Coronary artery (tissue), 2 donors: ENCODE measurements around the gene GNAS-AS1.

Source experiments
- DNase-seq: peaks from one replicate; pipeline ENCODE4 v3.0.0-alpha.2; 2017; ENCODE audit warnings: low spot score
- H3K27ac ChIP-seq, 2 donors: fragments of 200-600 bp; sonication (generic); one replicate each; pipeline ENCODE4 v1.5.1; 2016 to 2019
- H3K4me3 ChIP-seq: fragments of 200-600 bp; sonication (generic); 2 replicates; pipeline ENCODE4 v1.5.1; 2016; ENCODE audit warnings: mild to moderate bottlenecking, moderate library complexity
- CTCF ChIP-seq: fragments of 200-600 bp; sonication (generic); IDR thresholded peaks from one replicate; pipeline ENCODE4 v1.5.1; 2019; ENCODE audit warnings: antibody characterized with exemption

GNAS-AS1 gene

GRCh38 chr20:58783511-58784011 is 67.1 kb downstream of the GNAS-AS1 start:
- Histone ChIP-seq H3K27ac (no peak overlapping the region), H3K4me3 (no peak overlapping the region)
- no peak for DNase-seq
- no peak for TF ChIP-seq CTCF

DNA sequence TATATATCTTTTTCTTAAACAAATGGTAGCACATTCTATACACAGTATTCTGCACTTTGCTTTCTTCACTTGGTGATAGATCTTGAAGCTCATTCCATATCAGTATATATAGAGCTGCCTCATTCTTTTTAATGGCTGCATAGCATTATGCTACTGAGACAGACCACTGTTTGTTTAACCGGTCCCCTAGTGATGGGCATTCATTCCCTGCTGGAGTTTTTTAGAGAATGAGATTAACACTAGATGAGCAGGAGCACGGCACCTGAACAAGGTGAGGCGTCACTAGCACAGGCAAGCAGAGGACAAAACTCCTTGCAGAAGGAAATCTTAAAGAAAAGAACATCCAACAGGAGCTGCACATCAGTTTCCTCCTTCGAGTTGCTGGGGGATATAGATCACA is 69.6 kb downstream of the GNAS-AS1 start:
- Histone ChIP-seq H3K27ac (no peak overlapping the region), H3K4me3 (no peak overlapping the region)
- no peak for TF ChIP-seq CTCF
- no peak for DNase-seq

GRCh38 chr20:58778760-58779159 is 71.9 kb downstream of the GNAS-AS1 start:
- Histone ChIP-seq H3K4me3 (no peak overlapping the region), H3K27ac (no peak overlapping the region)
- no peak for TF ChIP-seq CTCF
- DNase-seq, result no peak

DNA sequence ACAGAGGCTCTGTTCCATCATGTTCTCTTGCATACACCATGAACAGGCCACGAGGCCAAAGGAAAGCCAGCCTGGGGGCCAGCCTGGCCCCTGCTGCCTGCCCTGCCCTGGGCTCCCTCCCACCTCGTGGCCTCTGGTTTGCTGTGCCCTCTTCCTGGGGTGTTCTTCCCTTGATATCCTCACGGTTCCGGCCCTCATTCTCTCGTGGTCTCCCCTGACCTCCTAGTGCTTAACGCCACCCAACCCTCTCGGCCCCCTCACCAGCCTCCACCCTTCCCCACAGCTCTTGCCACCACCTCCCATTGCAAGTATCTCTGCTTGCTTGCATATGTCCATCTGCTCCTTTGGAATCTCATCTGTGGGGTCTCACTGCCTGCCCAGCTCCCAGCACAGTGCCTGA is 73.0 kb downstream of the GNAS-AS1 start:
- Histone ChIP-seq H3K4me3 (no peak overlapping the region), H3K27ac (no peak overlapping the region)
- no peak for DNase-seq
- no peak for TF ChIP-seq CTCF

DNA sequence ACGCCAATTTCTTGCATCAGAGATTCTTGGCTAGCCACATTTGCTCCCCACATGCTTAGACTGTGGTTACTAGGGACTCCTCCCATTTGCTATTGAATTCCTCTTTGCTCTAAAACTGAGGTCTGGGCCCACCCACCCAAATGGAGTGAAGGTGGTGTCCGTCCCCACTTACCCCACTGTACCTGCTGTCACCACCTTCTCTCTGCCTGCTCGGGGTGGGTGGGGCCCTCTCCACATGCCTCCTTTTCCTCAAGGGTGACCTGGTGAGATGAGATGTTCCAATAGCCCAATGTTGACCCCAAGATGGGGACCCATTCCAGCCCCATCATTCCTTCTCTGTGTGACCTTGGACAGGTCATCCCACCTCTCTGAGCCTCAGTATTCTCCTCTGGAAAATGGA is 74.6 kb downstream of the GNAS-AS1 start:
- no peak for TF ChIP-seq CTCF
- Histone ChIP-seq H3K4me3 (no peak overlapping the region), H3K27ac (no peak overlapping the region)
- no peak for DNase-seq

DNA sequence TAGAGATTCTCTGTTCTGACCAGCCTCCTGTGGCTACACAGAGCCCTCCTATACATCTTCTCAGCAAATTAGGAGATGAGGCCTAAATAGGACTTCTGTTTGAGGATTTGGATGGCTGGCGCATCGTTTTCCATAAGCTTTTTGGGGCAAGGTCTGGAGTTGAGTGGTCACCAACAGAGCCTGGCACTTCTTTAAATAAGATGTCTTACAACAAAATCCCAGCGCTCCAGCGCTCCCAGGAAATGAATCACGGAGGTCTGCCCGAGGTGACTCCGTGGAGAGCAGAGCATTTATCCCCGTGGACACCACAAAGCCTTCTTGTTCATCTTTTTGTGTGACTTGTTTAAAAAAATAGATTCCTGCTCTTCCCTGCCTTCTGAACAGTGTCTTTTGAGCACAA is 75.3 kb downstream of the GNAS-AS1 start:
- H3K4me3 ChIP-seq, result no peak overlapping the region
- no peak overlapping the region for H3K27ac ChIP-seq
- DNase-seq, result no peak
- no peak for TF ChIP-seq CTCF

DNA sequence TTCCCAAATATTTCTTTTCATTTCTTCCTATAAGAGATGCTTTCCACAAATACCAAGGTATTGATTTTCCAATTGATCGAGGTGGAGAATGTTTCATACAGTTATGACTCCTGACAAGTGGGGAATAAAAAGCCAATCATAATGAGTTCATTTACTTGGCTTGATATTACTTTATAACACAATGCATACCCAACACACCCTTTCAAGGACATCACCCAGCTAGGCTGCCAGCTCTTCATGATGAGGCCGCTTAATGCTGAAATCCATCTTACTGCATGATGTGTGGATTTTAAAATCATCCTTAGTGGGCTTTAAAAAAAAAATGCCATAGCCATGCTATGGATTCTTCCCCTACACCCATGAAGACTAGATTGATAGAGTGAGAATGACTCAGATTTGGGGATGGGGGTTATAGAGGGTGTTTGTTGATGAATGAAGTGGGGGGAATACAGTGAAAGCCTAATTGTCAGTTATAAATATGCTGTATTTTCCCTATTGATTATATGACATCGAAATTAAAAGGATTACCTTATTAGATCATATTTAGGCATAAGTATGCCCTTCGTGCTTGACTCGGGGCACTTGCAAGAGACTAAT is 75.9 kb downstream of the GNAS-AS1 start:
- H3K4me3 ChIP-seq, result no peak overlapping the region
- no peak for TF ChIP-seq CTCF
- H3K27ac ChIP-seq, result no peak overlapping the region
- DNase-seq, result no peak
